ENCODE data around the gene LAG3. TPM values are rescaled to one million over a fixed set of nuclear protein-coding genes. Genes with fewer than 3 reads are reported as not detected.
"Not testable (repeated sequence)": the region's sequence is repeated elsewhere in the genome, so short reads cannot be mapped to it uniquely, and the experiment has no call there.

Gene LAG3
- total RNA-seq, 1 experiment from 2014 or later, result 3.3 TPM

DNA sequence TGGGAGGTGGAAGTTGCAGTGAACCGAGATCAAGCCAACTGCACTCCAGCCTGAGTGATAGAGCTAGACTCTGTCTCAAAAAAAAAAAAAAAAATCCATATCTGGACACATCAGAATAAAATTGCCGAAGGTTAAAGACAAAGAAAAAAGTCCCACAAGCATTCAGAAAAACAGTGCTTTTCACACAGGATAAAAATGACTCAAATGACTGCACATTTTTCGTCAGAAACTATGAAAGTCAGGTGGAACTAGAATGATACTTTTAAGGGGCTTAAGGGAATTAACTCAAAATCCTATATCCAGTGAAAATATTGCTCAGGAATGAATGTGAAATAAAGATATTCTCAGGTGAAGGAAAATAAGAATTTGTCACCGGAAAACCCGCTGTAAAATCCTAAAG is 35.6 kb upstream of the LAG3 start:
- ChIA-PET POLR2A (interaction anchor here (1.7 kb wide), 1 partner anchor 13 kb away, joined by 4 read pairs; the partner anchor contains the start of gene COPS7A), RAD21 (ENCODE audit: low non-redundant PET in 1 of 2, low total read pairs in 2 of 2, uncharacterized antibody in 2 of 2, unreplicated experiment in 2 of 2) (no interaction called here), CTCF (interaction anchor here (1.2 kb wide), 1 partner anchor 42 kb away, joined by 3 read pairs; no protein-coding TSS in a partner anchor)
- Histone ChIP-seq H2AFZ (ENCODE audit: low read depth, low read length, poor library complexity, severe bottlenecking) (no peak overlapping the region), H3K4me3 (replicated peaks in 1 of 2; ENCODE audit: low read depth in 1 of 2, low read length in 2 of 2) (no peak overlapping the region), H3K4me1 (ENCODE audit: control insufficient read depth in 1 of 2, insufficient read depth in 2 of 2, low read length in 2 of 2) (peaks cover 4 to 10% of the 10 kb centered on the region in 2 experiments), H3K27me3 (ENCODE audit: insufficient read depth, low read length) (no peaks in the 10 kb centered on the region), H3K79me2 (ENCODE audit: insufficient read depth, low read length) (no peaks in the 10 kb centered on the region), H3K9me2 (ENCODE audit: insufficient read depth) (no peaks in the 10 kb centered on the region), H3K4me2 (ENCODE audit: low read length) (no peak overlapping the region), H3K36me3 (ENCODE audit: control insufficient read depth in 1 of 2, insufficient read depth in 2 of 2, low read length in 2 of 2) (0 out of 4 replicates have a peak, but pooled peaks cover 0 to 2% of the 10 kb centered on the region in 2 experiments), H4K20me1 (ENCODE audit: insufficient read depth) (no peaks in the 10 kb centered on the region), H3K27ac (ENCODE audit: low read depth, low read length) (no peak overlapping the region), H3K9me3 (ENCODE audit: control insufficient read depth in 1 of 2, insufficient read depth in 1 of 2, low read depth in 1 of 2, low read length in 2 of 2) (no peaks in the 10 kb centered on the region), H3K9ac (ENCODE audit: low read length) (no peak overlapping the region)
- no TSS peak for BruUV-seq (replicated peaks)
- intact Hi-C loops (cut with micrococcal nuclease), result no loop called here
- ATAC-seq (no peak), DNase-seq (ENCODE audit: low read depth, low spot score) (no peak)
- TF ChIP-seq TCF7L2 (IDR thresholded peaks at IDR 0.05; ENCODE audit: borderline replicate concordance, extremely low read depth, insufficient read depth, insufficient read length), result no peak
- TF ChIP-seq ELF1 (IDR thresholded peaks at IDR 0.05; ENCODE audit: borderline replicate concordance, low read depth), result no peak
- TF ChIP-seq ZFX (IDR thresholded peaks at IDR 0.05), result no peak
- TF ChIP-seq CBX3 (IDR thresholded peaks at IDR 0.05; ENCODE audit: low read depth), result no peak
- no peak for TF ChIP-seq CTCF (IDR thresholded peaks at IDR 0.05 in 2 of 3, conservative IDR thresholded peaks at IDR 0.05 in 1 of 3; ENCODE audit: borderline replicate concordance in 1 of 3, insufficient read depth in 1 of 3, low read depth in 2 of 3, low read length in 2 of 3)
- TF ChIP-seq RAD21 (IDR thresholded peaks at IDR 0.05; ENCODE audit: low read depth), result no peak

GRCh38 chr12:6742080-6742479 is 30.2 kb upstream of the LAG3 start:
- H3K27me3 ChIP-seq (ENCODE audit: insufficient read depth, low read length); H3K4me3 ChIP-seq (replicated peaks in 1 of 2; ENCODE audit: low read depth in 1 of 2, low read length in 2 of 2); DNase-seq (ENCODE audit: low read depth, low spot score); H3K9me3 ChIP-seq (ENCODE audit: control insufficient read depth in 1 of 2, insufficient read depth in 1 of 2, low read depth in 1 of 2, low read length in 2 of 2); intact Hi-C loops (cut with micrococcal nuclease); H4K20me1 ChIP-seq (ENCODE audit: insufficient read depth); H3K36me3 ChIP-seq (ENCODE audit: control insufficient read depth in 1 of 2, insufficient read depth in 2 of 2, low read length in 2 of 2); H3K9me2 ChIP-seq (ENCODE audit: insufficient read depth); H3K79me2 ChIP-seq (ENCODE audit: insufficient read depth, low read length); BruUV-seq (replicated peaks); H3K27ac ChIP-seq (ENCODE audit: low read depth, low read length); H2AFZ ChIP-seq (ENCODE audit: low read depth, low read length, poor library complexity, severe bottlenecking); POLR2A ChIA-PET; CTCF ChIA-PET; H3K4me2 ChIP-seq (ENCODE audit: low read length); H3K9ac ChIP-seq (ENCODE audit: low read length); ATAC-seq; RAD21 ChIA-PET (ENCODE audit: low non-redundant PET in 1 of 2, low total read pairs in 2 of 2, uncharacterized antibody in 2 of 2, unreplicated experiment in 2 of 2): not testable (repeated sequence)
- peaks cover 0 to 12% of the 10 kb centered on the region in 2 experiments; a peak in 2 of 4 replicates for H3K4me1 ChIP-seq (ENCODE audit: control insufficient read depth in 1 of 2, insufficient read depth in 2 of 2, low read length in 2 of 2)

Measured in HCT116 (cell line).